H7 (cell line): ENCODE results near the gene CCDC9B. TPM values are rescaled to one million over a fixed set of nuclear protein-coding genes. Genes with fewer than 3 reads are reported as not detected.

ENCODE experiments used
- DNase-seq: peaks from one replicate; pipeline ENCODE4 v3.0.0; 2012
- H3K27me3 ChIP-seq: 2 replicates; pipeline ENCODE4 v1.6.0; 2011; ENCODE audit warnings: mild to moderate bottlenecking, low read length; ENCODE audit not compliant: control insufficient read depth, insufficient read depth
- H3K36me3 ChIP-seq: replicated peaks from 2 replicates; pipeline ENCODE4 v1.5.1; 2011; ENCODE audit warnings: low read length; ENCODE audit not compliant: control insufficient read depth, insufficient read depth
- H3K4me3 ChIP-seq: 2 replicates; pipeline ENCODE4 v1.5.1; 2011; ENCODE audit warnings: low read depth, mild to moderate bottlenecking, control low read depth, low read length, moderate library complexity; ENCODE audit not compliant: insufficient read depth
- total RNA-seq: library from RNA; depleted of rRNA; stranded (reverse); fragments of >200 nt; shearing (Covaris generic); gene quantifications from 2 replicates; pipeline ENCODE4 v1.2.3, GENCODE V29; 2014

CCDC9B gene
- total RNA-seq, 1 experiment from 2014 or later = 0.03 TPM

DNA sequence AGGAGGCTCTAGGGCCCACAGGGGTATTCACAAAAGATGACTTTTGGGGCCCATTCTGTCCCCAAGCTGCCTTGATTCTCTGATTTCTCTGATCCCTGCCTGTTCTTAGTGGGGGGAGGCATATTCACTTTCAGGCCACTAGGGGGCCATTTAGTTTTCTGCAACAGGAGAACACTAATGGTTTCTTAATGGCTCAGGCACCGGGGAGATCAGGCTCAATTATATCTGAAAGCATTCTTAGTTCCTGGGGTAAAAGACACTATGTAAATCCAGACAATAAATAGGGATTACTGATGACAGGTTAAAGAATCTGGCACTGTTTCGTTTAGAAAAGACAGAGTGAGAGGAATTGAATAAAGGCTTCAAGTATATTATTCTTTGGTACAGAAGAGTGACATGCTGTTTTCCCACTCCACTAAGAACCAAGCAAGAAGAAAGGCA is 19.8 kb downstream of the CCDC9B start:
- Histone ChIP-seq H3K4me3 (no peak overlapping the region), H3K27me3 (peaks cover 26% of the 10 kb centered on the region), H3K36me3 (no peaks in the 10 kb centered on the region)
- DNase-seq = peak; percentile 84

DNA sequence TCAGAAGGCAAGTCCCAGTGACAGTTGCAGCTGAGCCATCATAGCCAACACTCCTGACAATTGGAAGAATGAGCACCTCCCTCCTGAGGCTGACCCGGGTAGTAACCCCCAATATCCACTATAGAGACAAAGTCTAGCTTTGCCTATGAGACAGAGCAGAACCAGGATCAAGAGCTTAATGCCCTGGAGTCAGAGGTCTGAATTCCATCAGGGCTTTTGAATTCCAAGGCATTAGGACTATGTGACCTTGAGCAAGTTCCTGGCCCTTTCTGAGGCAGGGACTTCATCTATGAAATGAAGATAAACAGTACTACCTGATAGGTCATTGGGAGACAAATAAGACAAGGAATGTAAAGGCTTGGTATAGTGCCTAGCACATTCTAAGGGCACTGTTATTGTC is 20.3 kb downstream of the CCDC9B start:
- peaks cover 25% of the 10 kb centered on the region for H3K27me3 ChIP-seq
- no peaks in the 10 kb centered on the region for H3K36me3 ChIP-seq
- no peak overlapping the region for H3K4me3 ChIP-seq
- DNase-seq = no peak

DNA sequence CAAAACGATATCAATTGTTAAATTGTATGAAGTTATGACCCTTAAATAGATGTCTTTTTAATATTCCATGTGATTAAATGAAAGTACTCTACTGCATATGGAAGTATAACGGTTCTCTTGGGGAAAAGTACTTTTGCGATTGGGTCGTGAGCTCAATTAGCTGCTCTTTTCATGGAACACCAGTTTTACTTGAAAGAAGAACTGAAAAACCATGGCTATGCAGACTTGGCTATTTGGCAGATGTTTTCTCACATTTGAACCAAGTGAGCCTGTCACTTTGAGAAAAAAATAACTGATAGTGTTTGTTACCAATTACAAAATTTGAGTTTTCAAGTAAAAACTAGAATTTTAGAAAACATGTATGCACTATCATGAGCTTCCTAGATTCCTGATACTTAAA is 23.2 kb downstream of the CCDC9B start:
- no peak for DNase-seq
- H3K4me3 ChIP-seq = no peak overlapping the region

DNA sequence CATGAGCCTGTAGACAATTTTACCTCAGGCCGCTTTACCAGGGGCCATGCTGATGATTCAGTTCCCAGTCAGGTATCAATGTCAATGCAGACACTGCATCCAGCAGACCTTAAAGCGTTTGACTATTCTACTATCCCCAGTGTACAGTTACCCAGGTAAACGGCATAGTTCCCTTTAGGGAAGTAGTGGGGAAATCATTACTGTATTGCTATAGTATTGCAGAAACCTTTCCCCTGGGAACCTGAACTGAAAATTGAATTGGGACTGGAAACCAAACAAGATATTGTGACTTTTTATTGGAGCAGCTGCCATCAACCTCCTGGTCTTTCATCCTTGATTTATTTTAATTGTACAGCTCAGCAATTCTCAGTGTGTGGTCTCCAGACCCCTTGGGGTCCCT is 23.8 kb downstream of the CCDC9B start:
- Histone ChIP-seq H3K36me3 (no peaks in the 10 kb centered on the region), H3K27me3 (peaks cover 3% of the 10 kb centered on the region), H3K4me3 (no peak overlapping the region)
- DNase-seq = no peak

More for the DNA sequence above, 23.2 kb downstream of the CCDC9B start:
- peaks cover 9% of the 10 kb centered on the region for H3K27me3 ChIP-seq
- no peaks in the 10 kb centered on the region for H3K36me3 ChIP-seq

DNA sequence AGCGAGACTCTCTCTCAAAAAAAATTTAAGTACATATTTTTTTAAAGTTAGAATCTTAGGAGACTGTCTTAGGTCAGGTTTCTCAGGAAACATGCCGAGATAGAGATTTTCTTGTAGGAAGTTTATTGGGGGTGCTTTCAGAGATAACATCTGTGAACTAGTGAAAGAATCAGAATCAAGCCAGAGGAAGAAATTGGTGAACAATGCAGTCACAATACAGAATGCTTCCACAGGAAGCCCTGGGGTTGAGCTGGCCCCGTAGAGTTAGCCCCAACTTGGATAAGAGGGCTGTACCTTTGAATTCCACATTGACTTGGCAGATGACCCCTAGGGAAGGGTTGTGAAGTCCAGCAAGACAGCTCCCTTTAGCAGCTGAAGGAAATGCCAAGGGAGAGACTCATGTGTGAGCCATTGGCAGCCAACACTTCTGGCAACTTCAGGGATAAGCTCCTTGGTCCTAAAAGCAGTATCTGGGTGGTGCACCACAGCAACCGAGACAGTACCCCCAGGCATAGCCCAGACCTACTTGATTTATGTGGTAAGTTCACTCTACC is 25.9 kb downstream of the CCDC9B start:
- no peak for DNase-seq
- Histone ChIP-seq H3K36me3 (no peaks in the 10 kb centered on the region), H3K4me3 (no peak overlapping the region), H3K27me3 (peaks cover 1% of the 10 kb centered on the region)

DNA sequence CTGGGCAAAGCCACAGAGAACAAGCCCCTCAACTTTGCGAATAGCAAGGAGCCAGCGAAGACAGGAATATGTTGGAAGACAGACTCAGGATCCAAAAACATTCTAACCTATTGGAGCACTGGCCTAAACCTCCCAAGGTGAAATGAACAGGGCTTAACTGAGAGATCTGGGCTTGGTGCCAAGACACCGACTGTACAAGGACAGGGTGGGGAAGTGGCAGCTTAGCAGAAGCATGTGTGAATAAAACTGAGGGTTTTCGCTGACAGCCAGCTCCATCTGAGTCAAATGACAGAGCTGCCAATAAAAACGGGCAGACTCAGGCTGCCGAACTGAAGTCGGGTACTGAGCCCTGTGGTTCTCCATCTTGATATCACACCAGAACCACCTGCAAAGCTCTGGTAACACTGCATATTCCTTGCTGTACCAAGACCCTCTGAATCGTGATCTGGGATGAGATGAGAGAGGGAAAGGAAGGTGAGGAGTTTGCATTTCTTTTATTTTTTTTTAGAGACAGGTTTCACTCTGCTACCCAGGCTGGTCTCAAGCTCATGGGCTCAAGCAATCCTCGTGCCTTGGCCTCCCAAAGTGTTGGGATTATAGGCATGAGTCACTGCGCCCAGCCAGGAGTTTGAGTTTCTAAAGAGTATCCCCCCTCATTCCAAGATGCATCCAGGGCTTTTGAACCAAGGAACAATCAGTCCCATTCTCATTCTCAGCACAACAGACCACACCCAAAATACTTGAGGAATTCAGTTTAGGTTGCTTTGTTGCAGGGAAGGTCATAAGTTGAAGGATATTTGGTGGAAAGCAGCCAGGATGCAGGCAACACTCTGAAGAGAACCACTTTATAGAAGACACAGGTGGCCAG is 27.0 kb downstream of the CCDC9B start:
- no peak for DNase-seq
- peaks cover 1% of the 10 kb centered on the region for H3K27me3 ChIP-seq
- H3K36me3 ChIP-seq = no peaks in the 10 kb centered on the region
- H3K4me3 ChIP-seq = no peak overlapping the region

DNA sequence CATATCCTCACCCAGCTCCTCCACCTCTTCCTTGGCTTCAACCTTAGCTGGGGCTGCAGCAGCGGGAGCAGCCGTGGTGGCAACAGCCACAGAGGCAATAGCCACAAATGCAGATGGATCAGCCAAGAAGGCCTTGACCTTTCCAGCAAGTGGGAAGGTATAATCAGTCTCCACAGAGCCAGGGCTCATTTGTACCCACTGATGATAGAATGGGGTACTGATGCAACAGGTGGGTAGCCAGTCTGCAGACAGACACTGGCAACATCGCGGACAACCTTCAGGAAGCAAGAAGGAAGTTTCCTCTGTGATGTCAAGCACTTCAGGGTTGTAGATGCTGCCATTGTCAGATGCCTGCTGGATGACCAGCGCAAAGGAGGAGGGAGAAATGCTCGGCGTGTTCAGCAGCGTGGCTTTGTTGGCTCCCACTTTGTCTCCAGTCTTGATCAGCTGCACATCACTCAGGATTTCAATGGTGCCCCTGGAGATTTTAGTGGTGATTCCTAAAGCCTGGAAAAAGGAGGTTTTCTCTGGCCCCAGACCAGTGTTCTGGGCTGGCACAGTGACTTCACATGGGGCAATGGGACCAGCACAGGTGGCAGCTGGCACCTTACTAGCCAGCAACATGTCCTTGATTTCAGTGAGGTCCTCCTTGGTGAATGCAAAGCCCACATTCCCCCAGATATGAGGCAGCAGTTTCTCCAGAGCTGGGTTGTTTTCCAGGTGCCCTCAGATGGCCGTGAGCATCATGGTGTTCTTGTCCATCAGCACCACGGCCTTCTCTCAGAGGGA is 28.2 kb downstream of the CCDC9B start:
- Histone ChIP-seq H3K36me3 (no peaks in the 10 kb centered on the region), H3K27me3 (peaks cover 1% of the 10 kb centered on the region), H3K4me3 (no peak overlapping the region)
- no peak for DNase-seq

DNA sequence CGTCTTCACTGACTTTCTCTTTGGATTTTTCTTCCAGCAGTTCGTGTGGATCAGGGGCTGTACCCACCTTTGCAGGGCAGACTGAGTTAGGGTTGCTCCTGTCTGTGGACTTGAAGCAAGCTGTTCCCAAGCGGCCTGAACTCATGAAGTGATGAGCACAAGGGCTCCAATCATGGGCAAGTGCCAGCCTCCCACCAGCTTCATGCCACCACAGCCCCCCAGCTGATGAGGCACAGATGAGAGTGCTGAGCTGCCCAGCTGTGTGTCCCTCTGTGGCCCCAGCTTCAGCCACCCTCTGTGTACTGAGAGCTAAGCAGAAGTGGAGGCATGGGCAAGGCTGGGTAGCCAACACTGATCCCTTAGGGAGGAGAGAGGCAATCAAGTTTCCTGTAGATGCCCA is 29.7 kb downstream of the CCDC9B start:
- Histone ChIP-seq H3K36me3 (no peaks in the 10 kb centered on the region; the same call in 1 of the 2 replicates), H3K27me3 (peaks cover 1% of the 10 kb centered on the region), H3K4me3 (no peak overlapping the region)
- no peak for DNase-seq

DNA sequence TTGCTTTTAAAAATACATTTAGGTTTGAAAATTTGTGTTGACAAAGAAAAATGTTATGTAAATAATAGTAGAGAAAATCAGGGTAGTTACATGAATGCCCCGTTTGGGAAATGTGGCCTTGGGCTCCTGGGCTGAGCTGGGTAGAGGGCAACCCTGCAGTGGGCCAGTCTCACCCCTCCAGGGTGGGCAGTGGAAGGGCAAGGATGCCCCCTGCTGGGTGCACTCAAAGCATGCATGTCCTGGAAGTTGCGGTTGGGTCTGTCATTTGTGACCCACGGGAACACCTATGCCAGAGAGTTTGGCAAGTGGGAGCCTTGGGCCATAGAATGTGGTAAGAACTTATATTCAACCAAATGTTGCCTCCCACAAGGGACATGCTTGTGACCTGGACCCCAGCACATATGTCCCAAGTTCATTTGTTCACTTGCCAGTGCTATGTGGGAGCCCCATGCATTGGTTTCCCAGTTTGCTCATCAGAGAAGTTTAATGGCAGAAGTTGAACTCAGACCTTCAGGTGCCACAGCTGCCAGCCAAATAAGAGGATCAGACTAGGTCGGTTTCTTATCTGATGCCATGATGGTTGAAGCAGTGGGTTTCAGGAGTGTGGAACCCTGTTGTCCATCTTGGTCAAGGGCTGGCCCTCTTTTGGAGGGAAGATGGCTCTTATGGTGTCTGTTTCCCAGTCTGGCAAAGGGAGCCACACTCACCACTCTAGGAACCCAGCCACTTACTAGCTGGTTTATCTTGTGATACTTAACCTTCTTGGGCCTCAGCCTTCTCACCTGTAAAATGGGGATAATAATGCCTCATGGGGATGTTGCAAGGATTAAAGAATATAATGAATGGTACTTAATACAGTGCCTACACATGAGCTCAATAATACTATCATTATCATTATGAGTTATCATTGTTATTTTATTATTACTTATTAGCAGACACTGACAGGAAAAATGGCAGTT is 30.5 kb downstream of the CCDC9B start:
- peaks cover 1% of the 10 kb centered on the region for H3K27me3 ChIP-seq
- H3K36me3 ChIP-seq = no peaks in the 10 kb centered on the region; the same call in 1 of the 2 replicates
- H3K4me3 ChIP-seq = no peak overlapping the region
- peak; percentile 88 for DNase-seq

DNA sequence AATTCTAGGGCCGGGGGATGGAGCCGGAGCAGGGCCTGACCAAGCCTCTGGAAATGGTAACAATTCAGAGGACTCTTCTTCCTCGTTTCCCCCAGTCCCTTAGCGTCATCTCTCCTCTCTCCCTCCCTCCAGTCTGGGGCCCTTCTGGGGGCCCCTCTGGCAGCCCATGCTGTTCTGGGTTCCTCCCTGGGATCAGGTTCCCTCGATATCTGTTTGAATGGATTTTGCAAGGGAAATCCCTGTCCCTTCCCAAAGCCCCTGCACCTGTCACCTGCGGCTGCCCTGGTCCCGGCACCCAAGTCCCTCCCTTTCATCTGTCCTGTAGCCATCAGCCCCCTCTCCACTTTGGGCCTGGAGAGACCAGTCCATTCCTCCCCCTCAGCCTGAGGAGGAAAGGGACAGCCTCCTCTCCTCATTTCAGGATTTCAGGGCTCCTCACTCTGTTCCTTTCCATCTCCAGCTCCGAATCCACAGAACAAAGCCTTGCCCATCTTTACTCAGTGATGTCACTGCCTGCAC is 31.3 kb downstream of the CCDC9B start:
- H3K36me3 ChIP-seq = no peaks in the 10 kb centered on the region; the same call in 1 of the 2 replicates
- DNase-seq = peak; percentile 54
- no peak overlapping the region for H3K4me3 ChIP-seq
- H3K27me3 ChIP-seq = peaks cover 1% of the 10 kb centered on the region

DNA sequence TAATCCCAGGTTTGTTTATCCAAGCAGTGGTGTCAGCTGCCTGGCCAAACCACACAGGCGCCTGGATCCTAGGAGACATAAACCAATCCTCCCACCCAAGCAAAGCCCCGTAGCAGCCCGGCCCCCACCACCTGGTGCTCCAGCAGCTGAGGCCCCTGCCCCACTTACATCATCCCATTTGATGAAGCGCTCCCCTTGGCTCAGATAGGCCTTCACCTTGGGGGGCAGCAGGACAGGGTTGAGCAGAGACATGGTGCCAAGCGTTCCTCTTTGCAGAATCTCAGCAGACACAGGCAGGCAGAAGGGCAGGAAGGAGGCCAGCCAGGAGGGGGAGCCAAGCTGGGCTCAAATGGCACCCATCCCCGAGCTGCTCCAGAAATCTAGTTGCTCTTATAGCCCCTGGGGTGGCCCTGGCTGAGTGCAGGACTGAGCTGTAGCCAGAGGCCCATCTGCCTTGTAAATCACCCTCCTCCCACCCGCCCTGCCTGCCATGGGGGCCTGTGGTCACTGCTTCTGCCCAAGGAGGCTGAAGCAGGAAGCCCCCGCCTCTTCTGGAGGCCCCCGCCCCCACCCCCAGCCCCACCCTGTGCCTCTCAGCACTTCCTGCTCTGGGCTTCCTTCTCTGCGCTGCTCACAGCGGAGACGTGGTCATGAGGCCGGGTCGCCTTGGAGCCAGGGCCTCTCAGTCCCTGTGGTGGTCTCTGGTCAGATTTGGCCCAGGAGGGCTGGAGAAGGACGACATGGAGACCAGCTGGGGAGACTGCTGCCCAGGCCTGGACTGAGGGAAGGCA is 33.1 kb downstream of the CCDC9B start, which contains the start of gene PLCB2:
PLCB2 (minus strand) TSS at position 515 of the 791 bp plus-strand sequence; CDS start at position 252, 263 bp downstream.
- Histone ChIP-seq H3K4me3 (peak within 1 kb of the TSS; percentile 25; the same call in 1 of the 2 replicates), H3K27me3 (peaks cover 1% of the 10 kb centered on the region), H3K36me3 (no peaks in the 10 kb centered on the region; the same call in 1 of the 2 replicates)
- DNase-seq = peak; percentile 82

DNA sequence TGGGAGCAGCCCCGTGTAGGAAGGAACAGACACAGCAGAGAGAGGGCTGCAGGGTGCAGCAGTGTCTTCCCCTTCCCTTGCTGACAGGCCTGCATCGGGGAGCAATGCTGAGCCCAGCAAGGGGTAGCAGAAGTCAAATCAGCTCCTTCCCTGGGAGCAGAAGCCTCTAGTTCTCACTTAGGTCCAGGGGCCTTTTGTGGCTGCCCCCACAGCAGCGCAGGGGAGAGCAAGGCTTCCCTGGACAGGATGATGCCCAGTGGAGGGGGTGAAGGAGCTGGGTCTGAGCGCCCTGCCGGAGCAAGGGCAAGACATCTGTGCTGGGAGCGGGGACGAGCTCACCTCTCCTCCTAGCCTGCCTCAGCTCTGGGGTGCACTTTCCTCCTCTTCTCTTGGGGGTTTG is 33.8 kb downstream of the CCDC9B start:
- Histone ChIP-seq H3K4me3 (no peak overlapping the region), H3K27me3 (peaks cover 1% of the 10 kb centered on the region), H3K36me3 (no peaks in the 10 kb centered on the region; the same call in 1 of the 2 replicates)
- peak; percentile 63 for DNase-seq

DNA sequence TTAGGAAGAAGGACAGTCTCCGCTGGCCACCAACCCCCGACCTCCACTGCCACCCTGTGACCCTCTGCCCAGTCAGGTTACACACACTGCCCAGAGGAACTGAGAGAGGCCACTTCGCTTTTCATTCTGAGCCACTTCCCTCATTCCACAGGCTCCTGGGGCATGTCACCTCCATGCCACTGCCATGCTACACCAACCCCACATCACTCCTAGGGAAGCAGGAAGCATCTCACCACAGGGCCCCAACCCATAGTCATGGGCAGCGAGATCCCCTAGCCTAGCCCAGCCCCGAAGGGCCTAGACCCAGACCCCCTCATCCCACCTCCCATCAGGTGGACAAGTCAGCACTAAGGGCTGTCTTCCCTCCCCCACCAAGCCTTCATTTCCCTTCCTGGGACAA is 34.4 kb downstream of the CCDC9B start:
- Histone ChIP-seq H3K4me3 (no peak overlapping the region), H3K36me3 (no peaks in the 10 kb centered on the region; the same call in 1 of the 2 replicates), H3K27me3 (peaks cover 1% of the 10 kb centered on the region)
- DNase-seq = no peak
